Right lobe of liver (tissue), 6 donors: ENCODE results near the gene DCST2. TPM values are rescaled to one million over a fixed set of nuclear protein-coding genes. Genes with fewer than 3 reads are reported as not detected.

Experiments used
- ATAC-seq, 4 donors: fragments of 200-7000 bp; cut with Tn5 transposase; one replicate each; pipeline ENCODE4 v1.9.1; 2020; ENCODE audit warnings: mild to moderate bottlenecking in 4 of 4, moderate library complexity in 4 of 4
- DNase-seq, 3 donors: peaks; one replicate each; pipeline ENCODE4 v3.0.0-alpha.2; 2020
- H3K27ac ChIP-seq, 3 donors: fragments of 200-600 bp; one replicate each; pipeline ENCODE4 v1.8.0; 2022
- H3K27me3 ChIP-seq, 2 donors: fragments of 200-600 bp; one replicate each; pipeline ENCODE4 v1.8.0; 2022
- H3K36me3 ChIP-seq, 4 donors: fragments of 200-600 bp; sonication (generic) in 1 of 4; one replicate each; pipeline versions ENCODE4 v1.5.1 to v1.8.0; 2017 to 2022; ENCODE audit warnings: control low read depth in 1 of 4
- H3K4me1 ChIP-seq, 4 donors: fragments of 200-600 bp; sonication (generic) in 1 of 4; one replicate each; pipeline versions ENCODE4 v1.5.1 to v1.8.0; 2017 to 2022; ENCODE audit warnings: control low read depth in 1 of 4
- H3K4me3 ChIP-seq, 3 donors: fragments of 200-600 bp; one replicate each; pipeline ENCODE4 v1.8.0; 2022
- H3K9me3 ChIP-seq, 4 donors: fragments of 200-600 bp; sonication (generic) in 1 of 4; one replicate each; pipeline versions ENCODE4 v1.5.1 to v1.8.0; 2017 to 2022; ENCODE audit warnings: control low read depth in 1 of 4
- POLR2A ChIP-seq: fragments of 450-650 bp; IDR thresholded peaks from one replicate; pipeline ENCODE4 v1.6.1; 2017; ENCODE audit warnings: antibody characterized with exemption, mild to moderate bottlenecking
- WGBS: methylation state at CpG from one replicate; pipeline ENCODE4 v1.1.6; 2018; ENCODE audit warnings: low coverage, low lambda C conversion rate; ENCODE audit not compliant: insufficient coverage; ENCODE audit errors: missing lambda C conversion rate; 5-methylcytosine and 5-hydroxymethylcytosine counted together
- intact Hi-C, 2 donors: fragments of 100-400 bp; cut with DNase I; formaldehyde crosslinking; loops; one replicate each; pipeline versions ENCODE4 v1.11.2 to v1.14.1; 2022
- total RNA-seq, 6 experiments: library from RNA; depleted of rRNA in 2 of 6; stranded (reverse); fragments of >200 nt in 2 of 6; fragmentation: NEBNext Ultra II Directional in 3 of 6; extraction: Animal tissue kit (Norgen Biotek cat#: 25700) in 3 of 6; gene quantifications; one replicate each; pipeline versions ENCODE4 v1.1.0 to v1.2.4, GENCODE V29; 2016 to 2023
- TF ChIP-seq, protein P1 (sequence below), 4 donors: fragments of 200-600 bp in 3 of 4; fragments of 450-650 bp in 1 of 4; IDR thresholded peaks; one replicate each; pipeline versions ENCODE4 v1.5.1 to v1.8.0; 2016 to 2022; ENCODE audit warnings: antibody characterized with exemption in 4 of 4, mild to moderate bottlenecking in 2 of 4
- donor health status: DM: no; HTN: yes; CAD: no.
- donor health status: DM: no; HTN: no; CAD: no.
- donor health status: DM: no; HTN: no; CAD: no.
- donor health status: DM: no; HTN: yes; CAD: no.
- donor health status: DM: no; HTN: yes; CAD: no.

Gene DCST2
- total RNA-seq, 6 experiments from 2014 or later = 0.72 to 1.4 (median 0.81) TPM; not detected in 1

DNA sequence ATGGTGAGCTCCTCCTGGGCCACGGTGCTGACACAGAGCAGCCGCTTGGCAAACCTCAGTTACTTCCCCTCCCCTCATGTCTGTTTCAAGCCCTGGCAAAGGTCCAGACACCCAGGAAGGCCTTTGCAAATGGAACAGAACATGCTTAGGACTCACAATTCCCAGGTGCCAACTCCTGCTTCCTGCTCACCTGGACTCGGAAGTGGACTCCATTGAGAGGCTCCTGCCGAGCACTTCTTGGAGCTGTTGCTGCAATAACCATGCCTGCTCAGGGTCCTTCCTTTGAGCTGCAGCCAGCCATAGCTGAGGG lies 10.7 kb downstream of the DCST2 start:
- peaks cover 0 to 23% (median 4%) of the 10 kb centered on the region in 4 donors for H3K4me1 ChIP-seq
- peak in 1 of 3 donors; percentile 69 for DNase-seq
- no peak overlapping the region for H3K4me3 ChIP-seq
- 21% methylated on average over 3 of the region's 4 CpGs for WGBS
- H3K36me3 ChIP-seq = no peaks in the 10 kb centered on the region
- peak; percentile 3 to 15 (median 6) for ATAC-seq
- intact Hi-C loops = no loop called here
- H3K9me3 ChIP-seq = no peaks in the 10 kb centered on the region
- no peaks in the 10 kb centered on the region for H3K27me3 ChIP-seq
- TF ChIP-seq, protein P1, sequence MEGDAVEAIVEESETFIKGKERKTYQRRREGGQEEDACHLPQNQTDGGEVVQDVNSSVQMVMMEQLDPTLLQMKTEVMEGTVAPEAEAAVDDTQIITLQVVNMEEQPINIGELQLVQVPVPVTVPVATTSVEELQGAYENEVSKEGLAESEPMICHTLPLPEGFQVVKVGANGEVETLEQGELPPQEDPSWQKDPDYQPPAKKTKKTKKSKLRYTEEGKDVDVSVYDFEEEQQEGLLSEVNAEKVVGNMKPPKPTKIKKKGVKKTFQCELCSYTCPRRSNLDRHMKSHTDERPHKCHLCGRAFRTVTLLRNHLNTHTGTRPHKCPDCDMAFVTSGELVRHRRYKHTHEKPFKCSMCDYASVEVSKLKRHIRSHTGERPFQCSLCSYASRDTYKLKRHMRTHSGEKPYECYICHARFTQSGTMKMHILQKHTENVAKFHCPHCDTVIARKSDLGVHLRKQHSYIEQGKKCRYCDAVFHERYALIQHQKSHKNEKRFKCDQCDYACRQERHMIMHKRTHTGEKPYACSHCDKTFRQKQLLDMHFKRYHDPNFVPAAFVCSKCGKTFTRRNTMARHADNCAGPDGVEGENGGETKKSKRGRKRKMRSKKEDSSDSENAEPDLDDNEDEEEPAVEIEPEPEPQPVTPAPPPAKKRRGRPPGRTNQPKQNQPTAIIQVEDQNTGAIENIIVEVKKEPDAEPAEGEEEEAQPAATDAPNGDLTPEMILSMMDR (IDR thresholded peaks at IDR 0.05) = no peak
- TF ChIP-seq POLR2A = no peak
- no peak overlapping the region for H3K27ac ChIP-seq

DNA sequence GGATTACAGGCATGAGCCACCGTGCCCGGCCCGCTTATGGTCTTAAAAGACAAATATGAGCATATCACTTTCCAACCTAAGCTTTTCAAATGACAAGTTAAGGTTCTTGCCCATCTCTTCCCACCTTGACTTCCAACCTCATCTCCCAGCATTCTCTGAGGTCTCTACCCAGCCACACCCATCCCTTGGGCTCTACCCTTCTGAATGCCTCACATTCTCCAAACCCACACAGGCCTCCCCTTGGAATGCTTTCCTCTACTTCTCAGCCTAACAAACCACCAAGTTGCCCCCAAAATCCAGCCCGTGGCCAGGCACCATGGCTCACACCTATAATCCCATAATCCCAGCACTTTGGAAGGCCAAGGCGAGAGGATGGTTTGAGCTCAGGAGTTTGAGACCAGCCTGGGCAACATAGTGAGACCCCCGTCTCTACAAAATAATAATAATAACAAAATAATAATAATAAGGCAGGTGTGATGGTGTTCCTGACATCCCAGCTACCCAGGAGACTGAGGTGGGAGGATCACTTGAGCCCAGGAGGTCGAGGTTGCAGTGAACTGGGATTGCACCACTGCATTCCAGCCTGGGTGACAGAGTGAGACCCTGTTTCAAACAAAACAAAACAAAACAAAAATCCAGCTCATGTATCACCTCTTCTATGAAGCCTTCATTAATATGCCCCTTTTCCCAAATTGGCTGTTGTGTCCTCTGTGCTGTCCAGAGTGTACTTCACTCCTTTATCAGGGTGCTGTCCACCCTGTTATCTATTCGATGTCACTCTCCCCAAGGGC lies 11.2 kb downstream of the DCST2 start:
- Histone ChIP-seq H3K9me3 (no peaks in the 10 kb centered on the region), H3K4me1 (peaks cover 0 to 23% (median 6%) of the 10 kb centered on the region in 4 donors), H3K27ac (no peak overlapping the region), H3K4me3 (no peak overlapping the region), H3K27me3 (no peaks in the 10 kb centered on the region), H3K36me3 (no peaks in the 10 kb centered on the region)
- no peak for DNase-seq
- WGBS = 74% methylated on average over 8 of the region's 8 CpGs
- TF ChIP-seq POLR2A = no peak
- TF ChIP-seq, protein P1 (IDR thresholded peaks at IDR 0.05) = no peak
- ATAC-seq = no peak
- intact Hi-C loops = no loop called here

DNA sequence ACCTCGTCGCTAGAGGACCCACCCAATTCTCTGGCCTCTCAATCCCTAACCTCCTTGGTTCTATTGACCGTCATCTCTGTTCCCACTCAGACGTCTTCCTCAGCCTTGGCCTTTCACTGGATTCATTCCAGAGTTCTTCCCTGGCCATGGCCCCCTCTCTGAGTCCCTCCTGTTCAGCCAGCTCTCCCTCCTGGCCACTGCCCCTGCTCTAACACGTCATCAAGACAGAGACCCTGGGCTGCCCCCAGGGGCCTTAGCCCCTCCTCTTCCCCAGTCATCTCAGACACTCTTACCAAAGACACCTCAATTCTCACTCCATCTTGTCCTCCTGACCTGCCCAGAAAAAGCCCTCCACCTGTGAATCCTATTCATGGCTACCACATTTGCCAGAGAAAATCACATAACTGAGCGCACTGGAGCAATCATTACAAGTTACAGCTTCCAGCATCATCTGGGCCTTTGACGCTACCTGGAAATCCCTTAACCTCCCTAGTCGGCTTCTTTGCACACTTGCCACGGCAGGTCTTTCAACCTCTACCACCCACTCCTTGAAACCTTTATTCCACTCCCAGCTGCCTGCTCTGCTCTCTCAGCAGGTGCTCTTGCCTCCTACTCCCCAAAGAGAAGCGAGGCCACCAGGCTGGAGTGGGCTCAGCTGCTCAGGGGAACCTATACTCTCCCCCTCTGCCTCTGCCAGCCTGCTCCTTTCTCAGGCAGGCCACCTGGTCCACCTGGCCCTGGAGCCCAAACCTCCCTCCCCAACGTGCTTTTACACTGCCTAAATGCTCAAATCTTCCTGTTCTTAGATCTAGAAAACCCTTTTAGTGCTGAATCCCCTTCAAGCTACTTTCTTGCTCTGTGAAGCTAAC lies 14.0 kb downstream of the DCST2 start:
- Histone ChIP-seq H3K27ac (no peak overlapping the region), H3K4me1 (peaks cover 0 to 21% (median 8%) of the 10 kb centered on the region in 4 donors)

DNA sequence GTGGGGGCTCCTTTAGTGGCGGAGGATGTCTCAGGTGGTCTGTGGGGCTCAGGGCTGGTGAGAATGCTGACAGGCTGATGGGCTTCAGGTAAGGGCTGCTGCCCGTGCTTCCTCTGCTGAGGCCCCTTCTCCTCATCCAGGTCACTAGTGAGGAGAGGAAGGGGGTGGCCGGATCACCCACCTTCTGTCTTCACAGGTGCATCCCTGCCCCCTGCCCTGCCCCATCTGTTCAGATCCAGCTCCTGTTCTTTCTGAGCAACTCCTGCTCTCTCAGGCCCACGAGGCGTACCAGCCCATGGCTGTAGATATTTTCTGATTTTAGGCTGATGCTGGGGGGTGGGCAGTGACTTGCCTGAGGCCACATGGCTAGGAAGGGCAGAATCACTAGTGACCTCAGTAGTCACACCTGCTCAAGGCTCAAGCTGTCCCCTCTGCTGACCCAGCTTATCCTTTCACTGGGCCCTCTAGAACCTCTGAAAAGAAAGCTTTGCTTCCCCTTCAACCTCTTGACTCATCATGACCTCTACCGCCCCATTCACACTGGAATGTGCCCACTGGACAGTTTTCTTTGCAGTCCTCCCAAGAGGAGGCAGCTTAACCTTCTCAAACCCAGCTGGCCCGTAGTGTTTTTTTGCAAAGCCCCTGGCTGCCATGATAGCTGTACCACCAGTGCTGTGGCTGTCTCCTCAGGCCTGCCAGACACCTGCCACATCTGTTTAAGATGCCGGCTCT lies 14.8 kb downstream of the DCST2 start:
- ATAC-seq = no peak
- Histone ChIP-seq H3K36me3 (peaks cover 0 to 21% (median 11%) of the 10 kb centered on the region in 4 donors), H3K4me1 (peaks cover 0 to 18% (median 8%) of the 10 kb centered on the region in 4 donors), H3K4me3 (no peak overlapping the region), H3K9me3 (no peaks in the 10 kb centered on the region), H3K27ac (no peak overlapping the region), H3K27me3 (no peaks in the 10 kb centered on the region)
- peak in 1 of 3 donors; percentile 14 for DNase-seq
- TF ChIP-seq POLR2A = no peak
- TF ChIP-seq, protein P1 (IDR thresholded peaks at IDR 0.05) = no peak
- intact Hi-C loops = no loop called here
- WGBS = 69% methylated on average over 2 of the region's 8 CpGs

More for the DNA sequence above, 14.0 kb downstream of the DCST2 start:
- no peak overlapping the region for H3K4me3 ChIP-seq
- no peaks in the 10 kb centered on the region for H3K27me3 ChIP-seq
- DNase-seq = peak in 1 of 3 donors; percentile 12
- no peak for ATAC-seq
- TF ChIP-seq POLR2A = no peak
- TF ChIP-seq, protein P1 (IDR thresholded peaks at IDR 0.05) = no peak
- intact Hi-C loops = no loop called here
- WGBS = 75% methylated on average over 8 of the region's 11 CpGs
- H3K36me3 ChIP-seq = peaks cover 0 to 14% (median 6%) of the 10 kb centered on the region in 4 donors
- no peaks in the 10 kb centered on the region for H3K9me3 ChIP-seq
